Dermis microvascular lymphatic vessel endothelial cell (primary cell): ENCODE data around the gene ACAA1. TPM values are rescaled to one million over a fixed set of nuclear protein-coding genes. Genes with fewer than 3 reads are reported as not detected.
"Not testable (repeated sequence)": the region's sequence is repeated elsewhere in the genome, so short reads cannot be mapped to it uniquely, and the experiment has no call there.

ENCODE experiments used
- DNase-seq, 2 donors: peaks; one replicate each; pipeline versions ENCODE4 v3.0.0 to v3.0.0-alpha.2; 2010; ENCODE audit warnings: low read depth in 2 of 2
- total RNA-seq: library from RNA; depleted of rRNA; stranded (reverse); fragments of >200 nt; gene quantifications from 2 replicates; pipeline ENCODE4 v1.2.1, GENCODE V29; 2014

Gene ACAA1
- total RNA-seq = 34.9 and 45.1 TPM in 2 replicates

- DNase-seq = peak; percentile 97 to 99
Measured at GRCh38 chr3:38136777-38137614, at the start of gene ACAA1. Gene ACAA1 (minus strand): TSS chr3:38137127. CDS start chr3:38137035, 92 bp downstream.

DNA sequence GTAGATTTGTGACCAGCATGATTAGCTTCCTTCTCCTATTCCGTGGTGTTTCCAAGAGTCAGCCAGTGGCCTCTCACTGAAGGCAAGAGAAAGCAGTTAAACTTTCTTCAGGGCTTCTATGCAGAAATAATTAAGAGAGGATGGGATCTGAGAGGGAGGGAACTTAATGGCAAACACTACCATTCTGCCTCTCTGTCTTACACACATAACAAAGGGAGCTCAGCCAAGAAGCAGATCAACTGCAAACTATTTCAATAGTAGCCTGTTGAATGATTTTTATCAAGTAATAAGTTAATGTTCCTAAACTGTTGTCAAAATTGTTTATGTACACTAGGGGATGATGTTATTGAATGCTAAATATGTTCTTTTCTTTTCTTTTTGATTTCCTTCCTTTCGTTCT, 40.3 kb upstream of the ACAA1 start:
- DNase-seq = no peak

DNA sequence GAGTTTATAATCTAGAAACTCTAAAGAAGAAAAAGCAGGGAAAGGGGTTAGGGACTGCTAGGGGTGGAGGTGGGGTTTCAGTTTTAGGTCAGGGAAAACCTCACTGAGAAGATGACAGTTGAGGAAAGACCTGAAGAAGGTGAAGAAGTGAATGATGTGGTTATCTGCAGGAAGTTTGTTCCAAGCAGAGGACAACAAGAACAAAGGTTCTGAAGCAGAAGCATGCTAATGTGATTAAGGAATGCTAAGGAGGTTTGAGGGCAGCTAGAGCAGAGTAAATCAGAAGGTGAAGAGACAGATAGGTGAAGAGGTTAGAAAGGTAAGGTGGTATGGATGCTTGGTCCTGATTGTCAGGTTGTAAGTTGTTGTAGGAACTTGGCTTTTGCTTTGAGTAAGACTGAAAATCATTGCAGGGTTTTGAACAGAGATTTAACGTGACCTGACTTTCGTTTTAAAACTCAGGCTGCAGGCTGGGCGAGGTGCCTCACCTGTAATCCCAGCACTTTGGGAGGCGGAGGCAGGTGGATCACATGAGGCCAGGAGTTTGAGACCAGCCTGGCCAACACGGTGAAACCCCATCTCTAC, 37.0 kb upstream of the ACAA1 start:
- DNase-seq = no peak

- no peak for DNase-seq
Measured at GRCh38 chr3:38171622-38172021, 34.7 kb upstream of the ACAA1 start.

DNA sequence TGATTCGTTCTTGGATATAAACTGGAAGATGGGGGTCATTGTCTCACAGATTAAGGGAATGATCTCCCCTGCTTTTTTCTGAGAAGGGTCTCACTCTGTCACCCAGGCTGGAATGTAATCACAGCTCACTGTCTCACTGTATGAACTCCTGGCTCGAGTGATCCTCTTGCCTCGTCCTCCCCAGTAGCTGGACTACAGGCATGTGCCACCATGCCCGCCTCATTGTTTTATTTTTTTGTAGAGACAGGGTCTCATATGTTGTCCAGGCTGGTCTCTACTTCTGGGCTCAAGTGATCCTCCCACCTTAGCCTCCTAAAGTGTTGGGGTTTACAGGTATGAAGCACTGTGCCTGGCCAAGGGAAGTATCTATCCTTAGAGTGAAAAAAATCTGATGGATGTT, 33.8 kb upstream of the ACAA1 start:
- DNase-seq = no peak

GRCh38 chr3:38169027-38169317, 32.0 kb upstream of the ACAA1 start:
- no peak for DNase-seq

DNA sequence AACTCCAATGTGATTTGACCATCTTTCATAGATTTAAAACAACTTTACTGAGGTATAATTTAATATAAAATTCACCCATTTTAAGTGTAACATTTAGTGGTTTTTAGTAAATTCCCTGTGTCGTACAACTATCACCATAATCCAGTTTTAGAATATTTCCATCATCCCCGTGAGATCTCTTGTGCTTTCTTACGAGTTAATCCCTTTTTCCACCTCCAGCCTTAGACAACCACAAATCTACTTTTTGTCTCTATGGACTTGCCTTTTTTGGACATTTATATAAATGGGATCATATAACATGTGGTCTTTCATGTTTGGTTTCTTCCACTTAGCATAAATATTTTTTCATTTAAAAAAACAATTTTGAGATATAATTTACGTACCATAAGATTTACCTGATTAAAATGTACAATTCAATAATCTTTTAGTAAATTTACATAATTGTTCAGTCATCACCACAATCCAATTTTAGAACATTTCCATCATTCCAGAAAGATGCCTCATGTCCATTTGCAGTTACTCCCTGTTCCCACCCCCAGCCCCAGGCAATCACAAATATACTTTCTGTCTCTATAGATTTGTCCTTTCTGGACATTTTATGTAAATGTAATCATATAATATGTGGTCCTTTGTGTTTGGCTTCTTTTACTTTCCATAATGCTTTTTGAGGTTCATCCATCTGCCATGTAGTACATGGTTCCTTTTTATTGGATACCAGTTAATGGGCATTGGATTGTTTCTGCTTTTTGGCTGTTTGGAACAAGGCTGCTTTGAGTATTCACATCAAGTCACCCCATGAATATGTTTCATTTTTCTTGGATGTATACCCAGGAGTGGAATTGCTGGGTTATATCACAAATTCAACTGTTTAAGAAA, 31.5 kb upstream of the ACAA1 start:
- DNase-seq = no peak

DNA sequence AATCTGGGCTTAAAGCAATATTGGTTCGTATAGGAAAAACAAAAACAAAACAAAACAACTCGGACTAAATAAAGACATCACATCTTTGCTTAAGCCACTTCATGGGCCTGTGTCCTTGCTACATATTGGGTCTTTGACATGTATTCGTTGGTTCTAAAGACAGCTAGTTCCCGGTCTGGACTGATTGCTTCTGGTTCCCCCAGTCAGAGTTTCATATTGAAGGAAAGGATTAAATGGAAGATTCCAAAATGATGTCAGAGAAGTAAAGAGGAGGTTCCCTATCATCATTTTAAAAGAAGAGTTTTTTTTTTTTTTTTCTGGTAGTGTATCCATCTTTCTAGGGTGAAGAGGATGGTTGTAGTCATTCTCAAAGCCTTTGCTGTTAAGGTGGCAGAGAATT, 30.7 kb upstream of the ACAA1 start:
- no peak for DNase-seq

DNA sequence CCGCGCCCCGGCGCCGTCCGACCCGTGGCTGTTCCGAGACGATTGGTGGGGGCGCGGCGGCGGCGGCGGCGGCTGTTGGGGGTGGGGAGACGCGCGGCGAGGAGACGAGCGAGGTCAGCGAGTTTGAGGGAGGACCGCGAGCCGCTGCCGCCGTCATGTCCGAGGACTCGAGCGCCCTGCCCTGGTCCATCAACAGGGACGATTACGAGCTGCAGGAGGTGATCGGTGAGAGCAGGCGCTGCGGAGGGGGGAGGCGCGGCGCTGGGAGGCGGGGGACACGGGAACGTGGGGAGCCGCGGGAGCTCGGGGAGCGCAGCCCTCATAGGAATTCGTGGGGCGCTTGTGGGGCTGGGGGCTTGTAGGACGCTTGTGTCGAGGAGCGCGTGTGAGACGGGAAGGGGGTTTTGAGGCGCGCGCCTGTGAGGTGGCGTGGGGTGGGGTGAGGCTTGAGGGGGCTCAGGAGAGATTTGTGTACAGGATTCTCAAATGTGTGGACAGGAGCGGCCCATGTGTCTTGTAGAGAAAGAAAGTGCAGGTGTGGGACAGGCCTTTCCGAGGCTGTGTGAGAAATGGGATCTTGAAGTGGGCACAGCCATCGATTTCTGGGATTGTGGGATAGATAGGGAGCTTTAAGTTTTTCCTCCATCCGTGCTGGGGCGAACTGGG, 28.9 kb upstream of the ACAA1 start:
- peak in 1 of 2 donors; percentile 28 for DNase-seq

- DNase-seq = peak; percentile 100
Measured at GRCh38 chr3:38164952-38165721, 28.2 kb upstream of the ACAA1 start, which contains the start of gene OXSR1. Gene OXSR1 (plus strand): TSS chr3:38165537. CDS start chr3:38165877, 340 bp downstream.

DNA sequence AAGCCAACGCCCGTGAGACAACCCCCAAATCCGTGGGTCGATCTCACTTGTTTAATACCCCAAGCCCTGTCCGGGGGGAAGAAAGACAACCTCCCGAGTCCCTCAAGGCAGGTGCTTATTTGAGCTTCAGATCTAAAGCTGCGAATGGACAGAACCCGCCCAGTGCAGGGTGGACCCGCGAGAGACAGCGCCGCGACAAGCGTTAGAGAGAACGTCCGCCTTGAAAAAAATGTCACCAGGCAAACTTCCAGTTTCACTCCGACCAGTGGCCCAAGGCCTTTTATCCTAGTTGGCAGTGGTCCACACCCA, 27.7 kb upstream of the ACAA1 start:
- DNase-seq = no peak

GRCh38 chr3:38163841-38164642, 27.1 kb upstream of the ACAA1 start:
- no peak for DNase-seq

DNA sequence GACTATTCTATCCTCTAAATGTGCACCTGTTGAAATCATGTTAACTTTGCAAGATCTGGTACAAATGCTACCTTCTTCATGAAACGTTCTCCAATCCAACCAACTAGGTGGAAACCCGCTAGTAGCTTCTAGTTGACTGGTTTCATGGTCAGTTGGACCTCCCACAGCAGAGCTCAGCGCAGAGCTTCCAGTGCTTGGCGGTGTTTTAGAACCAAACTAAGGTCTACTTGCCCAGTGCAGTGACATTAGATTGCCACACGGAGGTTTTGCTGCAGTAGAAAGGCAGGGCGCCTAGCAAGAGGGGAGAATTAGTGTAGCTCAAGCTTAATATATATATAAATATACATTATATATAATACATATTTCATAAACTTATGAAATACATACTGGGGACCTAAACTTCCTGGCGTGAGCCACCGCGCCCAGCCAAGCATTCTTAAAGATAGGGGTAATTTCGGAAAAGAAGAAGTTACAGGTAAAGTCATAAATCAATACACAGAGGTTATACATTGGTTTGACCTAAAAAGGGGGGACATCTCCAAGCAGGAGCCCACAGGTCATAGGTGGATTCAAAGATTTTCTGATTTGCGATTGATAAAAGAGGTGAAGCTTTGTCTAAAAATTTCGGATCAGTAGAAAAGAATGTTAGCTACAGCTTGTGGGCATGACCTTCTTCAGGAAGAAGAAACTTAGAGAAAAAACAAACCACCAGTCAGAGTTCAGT, 26.4 kb upstream of the ACAA1 start:
- peak in 1 of 2 donors; percentile 10 for DNase-seq

GRCh38 chr3:38160704-38161103, 23.8 kb upstream of the ACAA1 start:
- DNase-seq = not testable (repeated sequence)

DNA sequence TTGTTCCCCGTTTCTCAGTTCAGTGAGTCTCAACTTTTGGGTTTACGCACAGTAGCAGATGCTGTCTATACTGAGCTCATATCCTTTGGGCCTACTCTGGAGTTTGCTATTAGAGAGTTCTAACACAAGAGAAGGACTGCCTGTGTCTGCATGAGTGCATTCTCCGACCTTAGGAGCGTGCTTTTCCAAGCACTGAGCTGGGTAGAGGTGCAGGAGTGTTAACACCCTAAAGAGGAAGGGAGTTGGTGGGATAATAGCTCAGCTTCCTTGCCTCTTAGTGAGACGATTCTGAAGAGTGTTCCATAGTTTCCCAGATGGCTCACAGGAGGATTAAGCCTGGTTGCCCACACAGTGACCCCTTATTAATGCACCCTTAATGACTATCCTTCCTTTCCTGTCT, 21.5 kb upstream of the ACAA1 start:
- no peak for DNase-seq

DNA sequence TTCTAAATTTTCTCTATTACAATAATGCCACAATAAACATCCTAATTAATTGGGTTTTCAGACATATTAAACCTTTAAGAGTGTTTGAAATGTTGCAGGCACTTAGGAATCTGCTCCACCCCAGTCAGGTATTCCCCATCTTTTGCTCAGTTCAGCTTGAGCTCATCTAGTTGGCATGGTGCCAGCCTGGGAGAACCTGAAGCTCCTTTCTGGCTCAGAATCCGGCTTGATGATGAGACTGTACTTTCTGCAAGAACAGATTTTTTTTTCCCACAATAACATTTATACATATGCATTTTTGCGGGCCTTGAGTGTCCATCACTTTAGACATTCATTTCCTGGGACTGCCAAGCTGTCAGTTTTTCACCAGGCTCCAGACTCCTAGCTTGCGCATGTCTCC, 20.7 kb upstream of the ACAA1 start:
- DNase-seq = no peak

DNA sequence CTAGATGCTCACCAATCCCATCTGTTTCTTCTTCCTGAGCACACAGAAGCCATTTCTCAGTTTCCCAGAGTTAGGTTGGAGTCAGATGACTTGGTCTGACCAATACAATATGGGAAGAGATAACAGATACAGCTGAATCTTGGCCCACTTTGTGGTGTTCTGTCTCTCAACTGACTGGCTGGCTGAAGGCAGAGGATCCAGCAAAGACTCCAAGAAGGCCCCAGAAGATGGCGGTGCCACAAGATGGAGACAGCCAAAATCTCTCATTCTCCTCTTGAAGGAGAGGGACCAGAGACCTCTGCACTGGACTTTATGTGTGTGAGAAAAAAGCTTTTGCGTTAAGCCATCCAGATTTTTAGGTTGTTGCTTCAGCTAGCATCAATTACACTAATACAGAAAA, 20.2 kb upstream of the ACAA1 start:
- DNase-seq = no peak

DNA sequence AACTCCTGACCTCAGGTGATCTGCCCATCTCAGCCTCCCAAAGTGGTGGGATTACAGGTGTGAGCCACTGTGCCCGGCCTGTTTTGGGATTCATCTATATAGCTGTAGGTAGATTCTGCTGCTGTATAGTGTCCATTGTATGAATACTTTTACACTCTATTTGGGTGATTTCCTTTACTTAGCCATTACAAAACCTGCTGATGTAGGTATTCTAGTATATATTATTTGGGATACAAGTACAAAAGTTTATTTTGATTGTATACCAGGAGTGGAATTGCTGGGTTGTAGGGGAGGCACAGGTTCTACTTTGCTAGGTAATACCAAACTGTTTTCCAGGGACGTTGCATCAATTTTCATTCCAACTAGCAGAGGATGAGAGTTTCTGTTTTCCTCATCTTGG, 18.9 kb upstream of the ACAA1 start:
- no peak for DNase-seq

- DNase-seq = no peak
Measured at GRCh38 chr3:38154625-38155255, 17.8 kb upstream of the ACAA1 start.
